ENCODE measurements around the gene TNFRSF6B. TPM values are rescaled to one million over a fixed set of nuclear protein-coding genes. Genes with fewer than 3 reads are reported as not detected.
A peak's percentile ranks its signal among the peaks of the same experiment; 100 is the strongest.

Gene TNFRSF6B
- total RNA-seq, 4 donors from 2014 or later, result 2.1 to 16.1 (median 11.1) TPM

GRCh38 chr20:63737945-63738686 is 41.7 kb downstream of the TNFRSF6B start:
- Histone ChIP-seq H3K4me3 (peak overlapping the region; percentile 53), H3K27ac (no peak overlapping the region), H3K9me3 (no peaks in the 10 kb centered on the region), H3K36me3 (peaks cover 45% of the 10 kb centered on the region), H3K4me1 (peaks cover 55% of the 10 kb centered on the region), H3K27me3 (no peaks in the 10 kb centered on the region)
- DNase-seq (ENCODE audit: low spot score in 2 of 2), result peak in 1 of 2 donors; percentile 79
- no CpG with 5 or more reads among the region's 43 CpGs for WGBS
- TF ChIP-seq POLR2AphosphoS5 (IDR thresholded peaks at IDR 0.05) (no peak), EP300 (IDR thresholded peaks at IDR 0.05) (no peak), CTCF (IDR thresholded peaks at IDR 0.05) (no peak), POLR2A (IDR thresholded peaks at IDR 0.05) (no peak)

- Histone ChIP-seq H3K4me3 (peak overlapping the region; percentile 53), H3K27me3 (no peaks in the 10 kb centered on the region), H3K4me1 (peaks cover 55% of the 10 kb centered on the region), H3K36me3 (peaks cover 45% of the 10 kb centered on the region), H3K9me3 (no peaks in the 10 kb centered on the region), H3K27ac (peak overlapping the region; percentile 73)
- 0% methylated on average over 6 of the region's 26 CpGs for WGBS
- peak in 1 of 2 donors; percentile 87 for DNase-seq (ENCODE audit: low spot score in 2 of 2)
- no peak for TF ChIP-seq POLR2AphosphoS5 (IDR thresholded peaks at IDR 0.05)
- TF ChIP-seq EP300 (IDR thresholded peaks at IDR 0.05), result no peak
- TF ChIP-seq CTCF (IDR thresholded peaks at IDR 0.05), result no peak
- no peak for TF ChIP-seq POLR2A (IDR thresholded peaks at IDR 0.05)
Observed at GRCh38 chr20:63738687-63739129, 42.3 kb downstream of the TNFRSF6B start.

GRCh38 chr20:63739130-63740069 is 42.9 kb downstream of the TNFRSF6B start, which contains the start of gene SLC2A4RG:
Gene SLC2A4RG (plus strand): TSS chr20:63739776. CDS start chr20:63739913, 137 bp downstream.
- H3K4me3 ChIP-seq, result peak within 1 kb of the TSS; percentile 74
- no peaks in the 10 kb centered on the region for H3K9me3 ChIP-seq
- DNase-seq (ENCODE audit: low spot score in 2 of 2), result peak in 1 of 2 donors; percentile 81
- no peaks in the 10 kb centered on the region for H3K27me3 ChIP-seq
- H3K4me1 ChIP-seq, result peaks cover 55% of the 10 kb centered on the region
- TF ChIP-seq POLR2A (IDR thresholded peaks at IDR 0.05) (no peak), EP300 (IDR thresholded peaks at IDR 0.05) (no peak), CTCF (IDR thresholded peaks at IDR 0.05) (no peak), POLR2AphosphoS5 (IDR thresholded peaks at IDR 0.05) (no peak)
- H3K36me3 ChIP-seq, result peaks cover 39% of the 10 kb centered on the region
- H3K27ac ChIP-seq, result peak within 1 kb of the TSS; percentile 89
- 0% methylated on average over 14 of the region's 136 CpGs for WGBS

- no CpG with 5 or more reads among the region's 80 CpGs for WGBS
- Histone ChIP-seq H3K4me3 (peak overlapping the region; percentile 74), H3K27me3 (no peaks in the 10 kb centered on the region), H3K27ac (peak overlapping the region; percentile 89), H3K4me1 (peaks cover 55% of the 10 kb centered on the region), H3K9me3 (no peaks in the 10 kb centered on the region), H3K36me3 (peaks cover 31% of the 10 kb centered on the region)
- DNase-seq (ENCODE audit: low spot score in 2 of 2), result no peak
- TF ChIP-seq EP300 (IDR thresholded peaks at IDR 0.05) (no peak), POLR2A (IDR thresholded peaks at IDR 0.05) (no peak), POLR2AphosphoS5 (IDR thresholded peaks at IDR 0.05) (no peak)
Observed at GRCh38 chr20:63740070-63740626, 43.7 kb downstream of the TNFRSF6B start.

- 0% methylated on average over 2 of the region's 29 CpGs for WGBS
- H3K4me3 ChIP-seq, result peak overlapping the region; percentile 74
- DNase-seq (ENCODE audit: low spot score in 2 of 2), result peak; percentile 96
- H3K27me3 ChIP-seq, result no peaks in the 10 kb centered on the region
- peaks cover 56% of the 10 kb centered on the region for H3K4me1 ChIP-seq
- TF ChIP-seq EP300 (IDR thresholded peaks at IDR 0.05), result no peak
- TF ChIP-seq POLR2A (IDR thresholded peaks at IDR 0.05), result no peak
- peak in 1 of 2 donors; percentile 40 for TF ChIP-seq CTCF (IDR thresholded peaks at IDR 0.05)
- TF ChIP-seq POLR2AphosphoS5 (IDR thresholded peaks at IDR 0.05), result peak in 2 of 3 donors; percentile 19 to 68
- peak overlapping the region; percentile 89 for H3K27ac ChIP-seq
- H3K36me3 ChIP-seq, result peaks cover 25% of the 10 kb centered on the region
- H3K9me3 ChIP-seq, result no peaks in the 10 kb centered on the region
Observed at GRCh38 chr20:63740627-63741353, 44.3 kb downstream of the TNFRSF6B start.

Measured in suprapubic skin (tissue), 4 donors.